Trophoblast cell (in vitro differentiated cells and primary cell): Measurements from ENCODE around the gene NCAM1.

ENCODE experiments used
- DNase-seq, 2 donors: peaks; one replicate each; pipeline ENCODE4 v3.0.0-alpha.2; 2016
- H2AFZ ChIP-seq: 2 replicates; pipeline ENCODE4 v1.6.1; 2013; ENCODE audit warnings: low read length, moderate library complexity, mild to moderate bottlenecking; ENCODE audit not compliant: insufficient read depth, poor library complexity
- H2AK5ac ChIP-seq: 2 replicates; pipeline ENCODE4 v1.6.1; 2013; ENCODE audit warnings: mild to moderate bottlenecking, low read length
- H2BK120ac ChIP-seq: 2 replicates; pipeline ENCODE4 v1.6.1; 2013; ENCODE audit warnings: low read length, mild to moderate bottlenecking, moderate library complexity; ENCODE audit not compliant: insufficient read depth, poor library complexity
- H2BK12ac ChIP-seq: 2 replicates; pipeline ENCODE4 v1.6.1; 2013; ENCODE audit warnings: mild to moderate bottlenecking, low read length, moderate library complexity
- H2BK5ac ChIP-seq: 2 replicates; pipeline ENCODE4 v1.6.1; 2013; ENCODE audit warnings: low read length, low read depth, moderate library complexity, mild to moderate bottlenecking; ENCODE audit not compliant: poor library complexity
- H3K14ac ChIP-seq: 2 replicates; pipeline ENCODE4 v1.6.1; 2013; ENCODE audit warnings: mild to moderate bottlenecking, low read length
- H3K18ac ChIP-seq: 2 replicates; pipeline ENCODE4 v1.6.1; 2013; ENCODE audit warnings: mild to moderate bottlenecking, low read length
- H3K23ac ChIP-seq: 2 replicates; pipeline ENCODE4 v1.6.1; 2013; ENCODE audit warnings: low read length
- H3K27ac ChIP-seq: 2 replicates; pipeline ENCODE4 v1.5.1; 2013; ENCODE audit warnings: low read depth, mild to moderate bottlenecking, inconsistent platforms, low read length, moderate library complexity
- H3K27me3 ChIP-seq: 2 replicates; pipeline ENCODE4 v1.6.1; 2013; ENCODE audit warnings: inconsistent platforms, mild to moderate bottlenecking, low read length, moderate library complexity; ENCODE audit not compliant: insufficient read depth
- H3K36me3 ChIP-seq, 2 experiments: 1 replicate in 1 of 2; 2 replicates in 1 of 2; pipeline ENCODE4 v1.6.1; 2013; ENCODE audit warnings: low read length in 2 of 2, mild to moderate bottlenecking in 2 of 2, moderate library complexity in 1 of 2; ENCODE audit not compliant: insufficient read depth in 2 of 2, control insufficient read depth in 1 of 2
- H3K4ac ChIP-seq: 2 replicates; pipeline ENCODE4 v1.6.1; 2013; ENCODE audit warnings: low read depth, mild to moderate bottlenecking, low read length, moderate library complexity
- H3K4me1 ChIP-seq, 2 experiments: 1 replicate in 1 of 2; 2 replicates in 1 of 2; pipeline ENCODE4 v1.6.1; 2013; ENCODE audit warnings: low read length in 2 of 2, mild to moderate bottlenecking in 2 of 2, moderate library complexity in 1 of 2; ENCODE audit not compliant: insufficient read depth in 2 of 2, control insufficient read depth in 1 of 2
- H3K4me2 ChIP-seq: 2 replicates; pipeline ENCODE4 v1.6.1; 2013; ENCODE audit warnings: inconsistent platforms, mild to moderate bottlenecking, low read length, moderate library complexity
- H3K4me3 ChIP-seq: 2 replicates; pipeline ENCODE4 v1.5.1; 2013; ENCODE audit warnings: mild to moderate bottlenecking, low read depth, low read length, inconsistent platforms
- H3K79me1 ChIP-seq: one replicate; pipeline ENCODE4 v1.6.1; 2013; ENCODE audit warnings: low read length
- H3K79me2 ChIP-seq: 2 replicates; pipeline ENCODE4 v1.6.1; 2013; ENCODE audit warnings: low read length, mild to moderate bottlenecking; ENCODE audit not compliant: control insufficient read depth, insufficient read depth, poor library complexity
- H3K9ac ChIP-seq: 2 replicates; pipeline ENCODE4 v1.6.1; 2013; ENCODE audit warnings: mild to moderate bottlenecking, low read length
- H3K9me3 ChIP-seq: 2 replicates; pipeline ENCODE4 v1.6.1; 2013; ENCODE audit warnings: low read depth, mild to moderate bottlenecking, control low read depth, inconsistent platforms, low read length; ENCODE audit not compliant: insufficient read depth
- H4K12ac ChIP-seq: 2 replicates; pipeline ENCODE4 v1.6.1; 2013; ENCODE audit warnings: low read depth, mild to moderate bottlenecking, low read length, moderate library complexity
- H4K8ac ChIP-seq: 2 replicates; pipeline ENCODE4 v1.6.1; 2013; ENCODE audit warnings: low read depth, mild to moderate bottlenecking, low read length, moderate library complexity
- H4K91ac ChIP-seq: one replicate; pipeline ENCODE4 v1.6.1; 2013; ENCODE audit warnings: low read depth, mild to moderate bottlenecking, low read length, moderate library complexity
- WGBS: extraction: QIAGEN DNeasy Blood & Tissue Kit; methylation state at CpG from one replicate; pipeline ENCODE4 v1.1.7; 2013; ENCODE audit warnings: missing lambda C conversion rate; ENCODE audit not compliant: insufficient read length, insufficient coverage; ENCODE audit errors: extremely low coverage; 5-methylcytosine and 5-hydroxymethylcytosine counted together

The NCAM1 gene

DNA sequence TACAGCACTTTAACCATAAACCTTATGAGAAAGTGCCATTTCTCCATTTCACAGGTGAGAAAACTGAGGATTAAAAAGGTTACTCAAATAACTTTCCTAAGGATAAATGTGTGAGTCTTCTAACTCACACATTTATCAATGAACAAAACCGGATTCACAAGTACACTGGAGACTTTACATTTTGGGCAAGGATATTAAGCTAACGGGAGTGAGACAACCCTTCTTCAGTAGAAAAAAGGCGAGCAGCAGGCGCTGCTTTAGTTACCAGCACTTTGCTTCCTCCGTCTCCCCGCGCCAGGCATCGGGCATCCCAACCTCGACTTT, 352.8 kb downstream of the NCAM1 start:
- H3K4me1 ChIP-seq, result peaks cover 7 to 12% of the 10 kb centered on the region in 2 experiments
- peaks cover 2% of the 10 kb centered on the region for H3K79me2 ChIP-seq
- no peak overlapping the region for H3K4ac ChIP-seq
- no peak for DNase-seq
- peaks cover 5% of the 10 kb centered on the region for H3K79me1 ChIP-seq
- H3K14ac ChIP-seq, result no peak overlapping the region
- H2BK12ac ChIP-seq, result no peak overlapping the region
- peak overlapping the region; percentile 26 for H2AFZ ChIP-seq
- no CpG with 5 or more reads among the region's 9 CpGs for WGBS
- H2BK120ac ChIP-seq, result no peak overlapping the region
- no peaks in the 10 kb centered on the region for H3K9me3 ChIP-seq
- no peak overlapping the region for H4K8ac ChIP-seq
- H3K4me2 ChIP-seq, result peak overlapping the region; percentile 57
- no peak overlapping the region for H4K91ac ChIP-seq
- H3K36me3 ChIP-seq, result no peaks in the 10 kb centered on the region
- H3K4me3 ChIP-seq, result peak overlapping the region; percentile 49
- no peak overlapping the region for H4K12ac ChIP-seq
- no peak overlapping the region for H3K18ac ChIP-seq
- H3K27ac ChIP-seq, result no peak overlapping the region
- no peak overlapping the region for H3K23ac ChIP-seq
- no peak overlapping the region for H2AK5ac ChIP-seq
- no peaks in the 10 kb centered on the region for H3K27me3 ChIP-seq
- no peak overlapping the region for H2BK5ac ChIP-seq
- H3K9ac ChIP-seq, result no peak overlapping the region

DNA sequence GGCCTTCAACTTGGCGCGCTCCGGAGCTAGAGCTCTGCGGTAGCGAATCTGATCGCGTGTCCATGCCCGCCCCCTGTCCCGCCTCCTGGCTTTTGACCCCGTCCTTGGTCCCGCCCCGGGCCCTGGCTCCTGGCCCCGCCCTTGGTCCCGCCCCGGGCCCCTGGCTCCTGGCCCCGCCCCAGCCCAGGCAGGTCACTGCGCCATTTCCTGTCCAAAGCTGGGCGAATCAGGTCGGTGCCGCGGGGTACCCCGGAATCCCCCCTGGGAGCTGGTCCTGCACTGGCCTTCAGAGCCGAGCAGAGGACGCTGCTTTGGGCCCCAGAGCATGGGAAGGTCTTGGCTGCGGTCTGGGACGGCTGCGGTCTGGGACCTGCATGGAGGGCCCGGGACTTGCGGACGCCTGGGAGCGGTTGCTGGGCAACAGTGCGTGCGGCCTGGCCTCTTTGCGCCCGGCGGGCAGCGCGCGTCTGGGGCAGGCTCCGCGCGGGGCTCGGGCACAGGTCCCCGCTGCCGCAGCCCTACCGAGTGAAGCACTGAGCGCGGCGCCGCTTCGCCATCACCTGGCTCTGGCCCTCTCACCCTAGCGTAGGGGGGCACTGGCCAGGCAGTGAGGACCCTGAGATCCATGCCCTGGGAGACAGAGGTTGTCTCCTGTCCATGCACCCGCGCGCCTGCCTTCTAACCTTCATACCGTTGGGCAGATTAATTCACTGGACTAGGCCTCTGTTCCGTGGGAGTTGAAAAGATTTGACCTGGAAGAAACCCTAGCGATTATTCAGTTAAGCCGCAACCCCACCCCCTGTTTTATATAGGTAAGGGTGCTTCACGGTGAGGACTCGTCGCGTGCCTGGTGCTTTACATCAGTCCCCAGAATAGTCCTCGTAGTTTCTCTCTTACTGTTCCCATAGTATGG, 353.4 kb downstream of the NCAM1 start, which contains the start of gene TTC12:
Gene TTC12, plus strand, starts transcription at position 195 of the 913 bp plus-strand sequence. CDS start 1,675 bp downstream, outside the sequence.
- peak within 1 kb of the TSS; percentile 56 for H2AK5ac ChIP-seq
- WGBS, result no CpG with 5 or more reads among the region's 64 CpGs

DNA sequence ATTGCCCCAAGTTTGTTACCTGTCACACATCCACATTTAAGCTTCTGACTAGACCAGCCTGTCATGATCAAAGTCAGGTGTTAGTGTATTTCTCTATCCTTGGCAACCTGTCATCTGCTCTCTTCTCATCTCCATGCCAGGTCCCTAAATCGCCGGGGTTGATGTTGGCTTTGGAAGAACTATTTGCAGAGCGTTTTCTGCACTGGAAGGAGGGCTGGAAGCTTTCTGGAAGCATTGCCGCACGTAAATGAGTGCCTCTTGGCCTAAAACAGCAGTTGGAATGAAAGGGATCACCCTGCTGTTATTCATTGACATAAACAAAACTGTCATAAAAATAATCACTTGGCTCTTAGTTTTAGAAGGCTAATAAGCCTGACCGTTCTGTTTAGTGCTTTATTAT, 354.6 kb downstream of the NCAM1 start:
- no CpG with 5 or more reads among the region's 6 CpGs for WGBS

More for the DNA sequence above, 353.4 kb downstream of the NCAM1 start, which contains the start of gene TTC12:
- no peaks in the 10 kb centered on the region for H3K27me3 ChIP-seq
- H3K4me2 ChIP-seq, result peak within 1 kb of the TSS; percentile 76
- peak within 1 kb of the TSS; percentile 87 for H4K91ac ChIP-seq
- H3K79me1 ChIP-seq, result peaks cover 5% of the 10 kb centered on the region
- peak within 1 kb of the TSS; percentile 86 for H2AFZ ChIP-seq
- no peak within 1 kb of the TSS for H2BK12ac ChIP-seq
- peaks cover 2% of the 10 kb centered on the region for H3K79me2 ChIP-seq
- no peaks in the 10 kb centered on the region for H3K36me3 ChIP-seq
- H3K9ac ChIP-seq, result peak within 1 kb of the TSS; percentile 84
- H3K14ac ChIP-seq, result peak within 1 kb of the TSS; percentile 79
- H3K23ac ChIP-seq, result no peak within 1 kb of the TSS
- H3K9me3 ChIP-seq, result no peaks in the 10 kb centered on the region
- H3K4me1 ChIP-seq, result peaks cover 7 to 12% of the 10 kb centered on the region in 2 experiments
- H4K12ac ChIP-seq, result peak within 1 kb of the TSS; percentile 47
- H3K18ac ChIP-seq, result peak within 1 kb of the TSS; percentile 41
- H2BK5ac ChIP-seq, result peak within 1 kb of the TSS; percentile 63
- peak; percentile 90 to 96 for DNase-seq
- peak within 1 kb of the TSS; percentile 91 for H4K8ac ChIP-seq
- H2BK120ac ChIP-seq, result peak within 1 kb of the TSS; percentile 9
- peak within 1 kb of the TSS; percentile 44 for H3K4ac ChIP-seq
- H3K4me3 ChIP-seq, result peak within 1 kb of the TSS; percentile 82
- peak within 1 kb of the TSS; percentile 60 for H3K27ac ChIP-seq

DNA sequence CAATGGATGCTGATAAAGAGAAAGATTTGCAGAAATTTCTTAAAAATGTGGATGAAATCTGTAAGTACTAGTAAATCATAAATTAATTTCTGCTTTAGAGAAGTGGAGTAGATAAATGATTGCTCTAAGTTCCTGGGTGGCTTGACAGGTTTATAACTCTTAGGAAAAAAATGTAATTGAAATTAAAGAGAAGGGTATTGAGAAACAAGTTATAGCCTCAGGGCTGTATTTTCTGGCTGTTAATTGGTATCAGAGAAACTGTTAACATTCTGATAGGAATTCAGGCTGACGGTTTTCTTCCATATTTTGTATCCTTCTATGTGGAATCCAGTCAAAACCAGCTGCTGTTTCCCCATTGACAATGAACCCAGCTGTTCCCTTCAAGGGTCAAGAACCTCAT, 355.0 kb downstream of the NCAM1 start:
- Histone ChIP-seq H2BK5ac (no peak overlapping the region), H3K9me3 (no peaks in the 10 kb centered on the region), H3K79me1 (peaks cover 5% of the 10 kb centered on the region), H3K23ac (no peak overlapping the region), H3K4ac (no peak overlapping the region), H2BK120ac (no peak overlapping the region), H3K27me3 (no peaks in the 10 kb centered on the region), H3K36me3 (peaks cover 0 to 3% of the 10 kb centered on the region in 2 experiments), H4K12ac (no peak overlapping the region), H3K18ac (no peak overlapping the region), H3K9ac (no peak overlapping the region), H2AFZ (no peak overlapping the region), H2AK5ac (no peak overlapping the region), H3K4me2 (no peak overlapping the region), H3K79me2 (peaks cover 2% of the 10 kb centered on the region), H3K14ac (no peak overlapping the region), H2BK12ac (no peak overlapping the region), H3K27ac (no peak overlapping the region), H4K91ac (no peak overlapping the region), H4K8ac (no peak overlapping the region), H3K4me1 (peaks cover 7 to 12% of the 10 kb centered on the region in 2 experiments), H3K4me3 (no peak overlapping the region)
- no peak for DNase-seq
- no CpG with 5 or more reads among the region's 1 CpG for WGBS

More for the DNA sequence above, 354.6 kb downstream of the NCAM1 start:
- Histone ChIP-seq H2AFZ (no peak overlapping the region), H2BK120ac (no peak overlapping the region), H2BK5ac (no peak overlapping the region), H3K18ac (no peak overlapping the region), H3K27me3 (no peaks in the 10 kb centered on the region), H4K8ac (no peak overlapping the region), H3K79me1 (peaks cover 5% of the 10 kb centered on the region), H2AK5ac (no peak overlapping the region), H3K9ac (no peak overlapping the region), H3K4me1 (peaks cover 7 to 12% of the 10 kb centered on the region in 2 experiments), H3K4me3 (no peak overlapping the region), H3K14ac (no peak overlapping the region), H3K4me2 (no peak overlapping the region), H4K91ac (no peak overlapping the region), H3K36me3 (peaks cover 0 to 3% of the 10 kb centered on the region in 2 experiments), H2BK12ac (no peak overlapping the region), H3K27ac (no peak overlapping the region), H3K79me2 (peaks cover 2% of the 10 kb centered on the region), H3K23ac (no peak overlapping the region), H3K9me3 (no peaks in the 10 kb centered on the region), H4K12ac (no peak overlapping the region), H3K4ac (no peak overlapping the region)
- no peak for DNase-seq
